NCI-H2196 (cell line): ENCODE measurements around the gene BSN.
"Not testable (repeated sequence)": the region's sequence is repeated elsewhere in the genome, so short reads cannot be mapped to it uniquely, and the experiment has no call there.

Source experiments
- DNase-seq: peaks from one replicate; lab custom pipeline; 2025; ENCODE audit not compliant: unreplicated experiment; lab: John Stamatoyannopoulos, UW

Gene BSN

GRCh38 chr3:49533786-49534519 lies 20.3 kb upstream of the BSN start:
- no peak for DNase-seq

DNA sequence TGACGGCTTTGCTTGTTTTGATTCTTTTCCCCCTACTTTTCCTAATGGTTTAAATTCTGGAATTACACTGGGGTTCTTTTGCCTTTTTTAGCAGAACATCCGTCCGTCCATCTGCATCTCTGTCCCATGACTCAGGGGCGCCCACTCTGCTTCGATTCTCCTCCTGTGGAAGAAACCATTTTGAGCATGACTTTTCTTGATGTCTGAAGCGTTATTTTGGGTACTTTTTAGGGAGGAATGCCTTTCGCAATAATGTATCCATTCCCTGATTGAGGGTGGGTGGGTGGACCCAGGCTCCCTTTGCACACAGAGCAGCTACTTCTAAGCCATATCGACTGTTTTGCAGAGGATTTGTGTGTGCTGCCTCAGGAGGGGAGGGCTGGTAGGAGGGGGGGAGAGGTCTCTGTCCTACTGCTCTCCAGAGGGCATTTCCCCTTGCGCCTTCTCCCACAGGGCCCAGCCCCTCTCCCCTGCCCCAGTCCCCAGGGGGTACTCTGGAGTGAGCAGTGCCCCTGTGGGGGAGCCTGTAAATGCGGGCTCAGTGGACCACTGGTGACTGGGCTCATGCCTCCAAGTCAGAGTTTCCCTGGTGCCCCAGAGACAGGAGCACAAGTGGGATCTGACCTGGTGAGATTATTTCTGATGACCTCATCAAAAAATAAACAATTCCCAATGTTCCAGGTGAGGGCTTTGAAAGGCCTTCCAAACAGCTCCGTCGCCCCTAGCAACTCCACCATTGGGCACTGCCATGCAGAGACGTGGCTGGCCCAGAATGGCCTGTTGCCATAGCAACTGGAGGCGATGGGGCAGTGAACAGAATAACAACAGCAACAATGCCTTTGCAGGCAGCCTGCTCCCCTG lies 19.5 kb upstream of the BSN start:
- peak; percentile 86 for DNase-seq

- DNase-seq: no peak
Observed at GRCh38 chr3:49535971-49536874, 18.1 kb upstream of the BSN start.

- DNase-seq: no peak
Observed at GRCh38 chr3:49536875-49537533, 17.3 kb upstream of the BSN start.

DNA sequence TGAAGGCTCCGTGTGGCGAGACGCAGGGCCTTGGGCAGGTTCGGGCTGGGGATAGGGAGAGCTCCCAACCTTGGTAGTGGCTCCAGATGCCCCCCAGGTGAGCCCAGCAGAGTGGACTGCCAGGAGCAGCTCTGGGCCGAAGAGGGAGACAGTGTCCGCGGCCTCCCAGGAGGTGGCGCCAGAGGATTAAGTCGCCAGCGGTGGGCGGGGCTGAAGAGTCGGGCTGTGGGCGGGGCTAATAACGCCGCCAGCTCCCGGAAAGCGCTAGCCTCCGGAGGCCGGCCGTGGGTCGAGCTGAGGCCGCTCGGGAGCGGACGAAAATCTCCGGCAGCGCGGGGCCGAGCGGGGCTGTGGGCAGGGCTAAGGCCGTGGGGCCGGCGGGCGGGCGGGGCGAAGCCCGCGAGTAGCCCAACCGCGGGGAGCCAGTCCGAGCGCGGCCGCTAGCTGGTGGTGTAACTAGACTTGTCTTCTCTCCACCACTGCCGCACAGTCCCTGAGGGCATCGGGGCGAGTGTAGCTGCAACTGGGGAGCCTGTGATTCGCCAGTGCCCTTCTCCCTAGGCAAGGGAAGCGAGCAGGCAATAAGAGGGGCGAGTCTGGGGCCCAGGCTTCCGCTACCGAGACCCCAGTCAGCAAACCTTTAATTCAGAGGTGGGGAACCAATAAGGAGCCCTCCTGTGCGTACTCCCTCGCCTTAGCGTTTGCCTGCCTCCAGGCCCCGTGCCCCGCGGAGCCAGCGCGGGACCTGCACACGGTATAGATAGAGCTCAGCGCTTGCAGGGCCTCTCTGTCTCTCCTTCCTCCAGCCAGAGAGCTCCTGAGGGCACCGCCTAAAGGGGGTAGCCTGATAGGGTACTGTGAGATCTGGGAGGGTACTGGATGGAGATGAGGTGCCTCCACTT lies 14.4 kb upstream of the BSN start:
- DNase-seq: peak; percentile 86

DNA sequence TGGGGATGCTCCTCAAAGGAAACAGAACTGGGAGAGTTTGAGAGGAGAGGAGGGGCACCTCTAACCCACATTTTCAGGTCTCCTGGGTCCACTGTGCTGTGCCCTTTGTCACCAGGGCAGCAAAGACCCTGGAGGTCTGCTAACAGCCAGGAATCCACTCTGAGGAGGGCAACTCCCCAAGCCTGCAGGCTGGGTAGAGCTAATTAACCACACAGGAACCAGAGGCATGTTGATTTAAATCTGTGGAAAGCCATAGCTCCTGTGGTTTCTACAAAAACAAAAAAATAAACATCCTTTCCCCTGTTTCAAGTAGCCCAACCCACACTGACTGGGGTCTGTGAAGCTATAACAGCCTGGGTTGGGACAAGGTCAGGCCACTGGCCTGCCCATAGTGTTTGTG lies 2.2 kb upstream of the BSN start:
- no peak for DNase-seq

- DNase-seq: no peak
Observed at GRCh38 chr3:49553324-49553691, 969 bp upstream of the BSN start.

DNA sequence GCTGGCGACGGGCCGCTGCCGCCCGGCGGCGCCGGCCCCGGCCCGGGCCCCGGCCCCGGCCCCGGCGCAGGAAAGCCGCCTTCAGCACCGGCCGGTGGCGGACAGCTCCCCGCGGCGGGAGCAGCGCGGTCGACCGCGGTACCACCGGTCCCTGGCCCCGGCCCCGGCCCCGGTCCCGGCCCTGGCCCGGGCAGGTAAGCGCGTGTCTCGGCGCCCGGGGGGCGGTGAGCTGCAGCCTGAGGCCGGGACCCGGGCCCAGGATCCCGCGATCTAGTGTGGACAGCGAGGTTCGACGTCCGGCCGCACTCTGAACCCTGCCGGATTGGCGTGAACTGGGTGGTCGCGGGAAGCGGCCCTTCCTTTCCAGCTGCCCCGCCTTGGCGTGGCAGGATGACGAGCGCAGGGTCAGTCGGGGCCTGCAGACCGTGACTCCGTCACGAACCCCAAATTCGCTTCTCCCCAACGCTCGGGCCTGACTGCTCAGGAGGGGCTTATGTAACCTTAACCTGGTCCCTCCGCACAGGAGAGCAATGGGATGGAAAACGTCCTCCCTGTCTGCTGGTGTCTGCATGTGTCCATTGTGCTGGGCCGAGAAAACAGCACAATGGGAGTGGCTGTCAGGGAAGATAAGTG lies 472 bp downstream of the BSN start:
- DNase-seq: no peak

- no peak for DNase-seq
Observed at GRCh38 chr3:49556500-49557275, 2.4 kb downstream of the BSN start.

DNA sequence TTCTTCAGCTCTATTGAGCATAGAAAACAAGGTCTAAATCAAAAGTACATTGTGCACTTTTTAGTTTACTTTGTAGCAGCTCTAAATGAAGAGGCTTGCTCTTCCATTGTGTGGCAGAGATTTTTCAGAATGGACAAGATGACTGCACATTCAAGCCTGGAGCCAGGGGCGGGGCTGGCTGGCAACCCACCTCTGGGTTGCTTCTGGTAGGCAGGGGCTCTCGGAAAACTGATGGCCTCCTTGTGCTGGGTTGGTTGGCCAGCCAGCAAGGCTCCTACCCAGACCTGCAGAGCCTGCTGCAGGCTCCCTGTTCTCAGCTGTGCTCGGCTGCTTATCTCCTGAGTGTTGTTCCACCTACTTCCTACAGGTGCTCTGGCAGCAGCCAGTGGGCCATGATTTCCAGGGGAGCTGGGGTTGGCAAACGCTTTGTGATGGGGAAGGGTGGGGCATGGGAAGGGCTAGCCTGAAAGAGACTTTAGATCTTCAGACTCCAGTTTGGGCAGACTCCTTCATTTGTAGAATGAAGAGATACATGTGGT lies 8.8 kb downstream of the BSN start:
- no peak for DNase-seq

DNA sequence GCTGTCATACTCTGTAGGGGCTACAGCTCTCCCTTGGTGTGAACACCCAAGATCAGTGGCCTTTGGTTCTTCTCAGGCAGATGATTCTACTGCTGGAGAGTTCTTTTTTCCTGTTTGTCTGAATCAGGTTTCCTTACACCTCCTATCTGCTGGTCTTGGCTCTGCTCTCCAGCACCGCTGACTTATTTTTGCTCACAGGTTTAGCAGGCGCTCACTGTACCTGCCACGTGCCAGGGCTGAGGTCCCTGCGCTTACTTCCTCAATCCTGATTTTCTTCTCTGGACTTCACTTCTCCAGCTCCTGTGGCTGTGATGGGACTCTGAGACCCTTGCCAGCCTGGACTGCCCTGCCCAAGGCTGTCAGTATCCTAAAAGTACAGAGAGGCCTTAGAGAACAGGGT lies 9.5 kb downstream of the BSN start:
- no peak for DNase-seq

DNA sequence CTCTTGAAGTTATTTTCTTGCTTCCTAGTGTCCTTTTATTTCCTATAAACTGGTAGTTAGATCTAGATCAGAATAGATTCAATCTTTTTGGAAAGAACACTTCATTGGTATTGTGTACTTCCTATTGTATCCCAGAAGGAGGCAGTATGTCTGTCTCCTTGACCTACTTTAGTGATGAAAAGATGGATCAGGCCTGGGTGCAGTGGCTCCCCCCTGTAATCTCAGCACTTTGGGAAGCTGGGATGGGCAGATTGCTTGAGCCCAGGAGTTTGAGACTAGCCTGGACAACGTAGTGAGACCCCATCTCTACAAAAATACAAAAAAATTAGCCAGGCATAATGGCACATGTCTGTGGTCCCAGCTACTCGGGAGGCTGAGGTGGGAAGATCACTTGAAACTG lies 12.0 kb downstream of the BSN start:
- DNase-seq: no peak

- DNase-seq: no peak
Observed at GRCh38 chr3:49567406-49567805, 13.1 kb downstream of the BSN start.

DNA sequence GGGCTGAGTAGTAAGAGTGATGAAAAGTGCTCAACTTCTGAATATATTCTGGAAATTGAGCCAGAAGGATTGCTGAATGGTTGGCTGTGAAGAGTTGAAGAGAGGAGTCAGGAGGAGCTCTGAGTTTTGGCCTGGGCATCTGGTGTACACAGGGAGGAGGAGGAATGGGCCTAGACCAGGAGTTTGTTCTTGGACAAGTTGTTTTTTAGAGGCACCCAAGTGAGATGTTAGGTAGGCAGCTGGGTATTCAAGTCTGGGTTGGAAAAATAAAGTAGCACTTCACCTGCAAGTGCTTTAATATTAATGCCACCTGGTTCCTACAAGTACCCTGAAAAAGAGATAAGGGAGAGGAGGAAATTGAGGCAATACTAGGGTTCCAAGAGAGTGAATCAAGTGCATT lies 14.7 kb downstream of the BSN start:
- DNase-seq: no peak

GRCh38 chr3:49570028-49570654 lies 15.9 kb downstream of the BSN start:
- no peak for DNase-seq

DNA sequence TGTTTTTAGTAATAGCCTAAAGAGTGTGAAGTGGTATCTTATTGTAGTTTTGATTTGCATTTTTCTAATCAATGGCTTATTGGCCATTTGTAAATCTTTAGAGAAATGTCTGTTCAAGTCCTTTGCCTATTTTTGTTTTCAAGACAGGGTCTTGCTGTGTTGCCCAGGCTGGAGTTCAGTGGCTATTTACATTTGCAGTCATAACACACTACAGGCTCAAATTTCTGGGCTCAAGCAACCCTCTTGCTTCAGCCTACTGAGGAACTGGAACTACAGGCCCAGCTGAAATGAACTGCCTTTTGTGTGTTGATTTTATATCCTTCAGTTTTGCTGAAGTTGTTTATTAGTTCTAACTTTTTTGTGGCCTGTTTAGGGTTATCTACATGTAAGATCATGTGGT lies 27.9 kb downstream of the BSN start:
- DNase-seq: no peak

- DNase-seq: not testable (repeated sequence)
Observed at GRCh38 chr3:49585261-49585755, 31.0 kb downstream of the BSN start.

GRCh38 chr3:49591615-49592014 lies 37.3 kb downstream of the BSN start:
- DNase-seq: no peak
